Activated B cell treated with CpG ODN at 0.5 μM for 24 hours (primary cell): ENCODE measurements around the gene BTNL2. TPM values are rescaled to one million over a fixed set of nuclear protein-coding genes. Genes with fewer than 3 reads are reported as not detected.

Experiments
- ATAC-seq: fragments of 200-7000 bp; cut with Tn5 transposase; one replicate; pipeline ENCODE4 v1.10.0; 2021; ENCODE audit warnings: low read depth, mild to moderate bottlenecking, moderate library complexity
- CTCF ChIA-PET: fragments of 350-600 bp; sonication (Branson Sonifier 250); formaldehyde crosslinking; loops from one replicate; lab custom pipeline; 2021; ENCODE audit warnings: antibody characterized with exemption; lab: Charles Lee
- POLR2A ChIA-PET: fragments of 350-600 bp; sonication (Branson Sonifier 250); formaldehyde crosslinking; loops from one replicate; lab custom pipeline; 2021; ENCODE audit warnings: antibody characterized with exemption; lab: Charles Lee
- DNase-seq: peaks from one replicate; pipeline ENCODE4 v3.0.0; 2022
- H3K27ac Mint-ChIP-seq: one replicate; pipeline ENCODE4 v1.8.0; 2020; ENCODE audit warnings: mixed read lengths
- H3K27me3 Mint-ChIP-seq: one replicate; pipeline ENCODE4 v1.8.0; 2021; ENCODE audit warnings: mixed read lengths
- H3K36me3 Mint-ChIP-seq: one replicate; pipeline ENCODE4 v1.8.0; 2021; ENCODE audit warnings: low read depth, mixed read lengths
- H3K4me1 Mint-ChIP-seq: one replicate; pipeline ENCODE4 v1.8.0; 2021; ENCODE audit warnings: mixed read lengths
- H3K4me3 Mint-ChIP-seq: one replicate; pipeline ENCODE4 v1.8.0; 2020; ENCODE audit warnings: mild to moderate bottlenecking, mixed read lengths
- H3K9me3 Mint-ChIP-seq: one replicate; pipeline ENCODE4 v1.8.0; 2020; ENCODE audit warnings: mixed read lengths
- intact Hi-C: fragments of 100-400 bp; cut with micrococcal nuclease; formaldehyde crosslinking; loops from one replicate; pipeline ENCODE4 v1.15.1; 2024
- total RNA-seq: library from RNA; stranded (reverse); gene quantifications from 2 replicates; pipeline ENCODE4 v1.2.3, GENCODE V29; 2022
- TF ChIP-seq, protein P1 (sequence below): fragments of 200-600 bp; IDR thresholded peaks from one replicate; pipeline ENCODE4 v1.8.0; 2022; ENCODE audit warnings: antibody characterized with exemption, mild to moderate bottlenecking

Gene BTNL2
- total RNA-seq, 1 donor from 2014 or later: not detected

DNA sequence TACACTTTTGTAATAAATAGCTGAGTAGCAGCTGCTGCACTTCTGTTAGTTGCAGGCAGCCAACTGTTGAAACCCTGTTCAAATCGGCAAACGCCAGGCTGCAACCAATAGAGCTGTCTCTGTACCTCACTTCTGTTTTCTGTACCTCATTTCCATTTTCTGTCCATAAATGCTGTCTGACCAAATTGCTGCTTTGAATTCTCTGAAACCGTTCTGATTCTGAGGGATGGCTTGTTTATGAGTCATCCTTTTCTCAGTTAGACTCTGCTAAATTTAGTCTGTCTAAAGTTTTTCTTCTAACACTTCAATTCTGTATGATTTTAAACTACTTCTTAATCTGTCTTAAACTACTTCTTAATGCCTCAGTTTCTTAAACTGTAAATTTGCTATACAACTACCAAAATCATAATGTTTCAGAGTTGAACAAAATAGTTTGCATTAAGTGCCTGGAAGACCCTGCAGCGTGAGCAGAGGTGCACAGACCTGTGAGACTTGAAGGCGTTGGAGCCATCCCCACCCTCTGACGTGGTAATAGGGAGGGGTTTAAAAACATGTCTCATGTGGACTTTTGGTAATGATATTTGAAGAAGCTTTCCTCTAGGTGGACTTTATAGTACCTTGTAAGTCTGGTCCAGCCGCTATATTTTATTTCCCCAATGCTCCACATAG is 9.6 kb downstream of the BTNL2 start:
- no peaks in the 10 kb centered on the region for H3K36me3 Mint-ChIP-seq

DNA sequence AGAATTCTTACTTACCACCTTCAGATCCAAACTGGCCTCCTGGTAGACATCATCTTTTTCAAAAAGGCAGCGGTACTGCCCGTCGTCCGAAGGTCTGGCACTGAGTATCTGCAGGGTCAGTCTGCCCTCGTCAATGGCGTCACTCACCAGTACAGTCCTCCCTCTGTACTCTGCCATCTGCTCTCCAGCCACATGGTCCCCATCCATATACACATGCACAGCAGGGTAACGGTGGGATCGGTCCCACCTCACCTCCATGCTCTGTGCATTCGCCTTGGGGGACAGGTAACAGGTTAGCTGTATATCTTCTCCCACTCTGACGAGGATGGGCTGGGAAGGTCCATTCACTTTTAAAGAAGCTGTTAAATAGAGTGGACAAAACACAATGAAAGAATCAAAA is 11.0 kb downstream of the BTNL2 start:
- no peak for DNase-seq
- POLR2A ChIA-PET: interaction anchor here (1.5 kb wide), 1 partner anchor 125 kb away, joined by 3 read pairs; no protein-coding TSS in a partner anchor
- no peak overlapping the region for H3K4me3 Mint-ChIP-seq
- peaks cover 18% of the 10 kb centered on the region for H3K4me1 Mint-ChIP-seq
- intact Hi-C loops: no loop called here
- no peak overlapping the region for H3K27ac Mint-ChIP-seq
- no peaks in the 10 kb centered on the region for H3K9me3 Mint-ChIP-seq
- TF ChIP-seq, protein P1, sequence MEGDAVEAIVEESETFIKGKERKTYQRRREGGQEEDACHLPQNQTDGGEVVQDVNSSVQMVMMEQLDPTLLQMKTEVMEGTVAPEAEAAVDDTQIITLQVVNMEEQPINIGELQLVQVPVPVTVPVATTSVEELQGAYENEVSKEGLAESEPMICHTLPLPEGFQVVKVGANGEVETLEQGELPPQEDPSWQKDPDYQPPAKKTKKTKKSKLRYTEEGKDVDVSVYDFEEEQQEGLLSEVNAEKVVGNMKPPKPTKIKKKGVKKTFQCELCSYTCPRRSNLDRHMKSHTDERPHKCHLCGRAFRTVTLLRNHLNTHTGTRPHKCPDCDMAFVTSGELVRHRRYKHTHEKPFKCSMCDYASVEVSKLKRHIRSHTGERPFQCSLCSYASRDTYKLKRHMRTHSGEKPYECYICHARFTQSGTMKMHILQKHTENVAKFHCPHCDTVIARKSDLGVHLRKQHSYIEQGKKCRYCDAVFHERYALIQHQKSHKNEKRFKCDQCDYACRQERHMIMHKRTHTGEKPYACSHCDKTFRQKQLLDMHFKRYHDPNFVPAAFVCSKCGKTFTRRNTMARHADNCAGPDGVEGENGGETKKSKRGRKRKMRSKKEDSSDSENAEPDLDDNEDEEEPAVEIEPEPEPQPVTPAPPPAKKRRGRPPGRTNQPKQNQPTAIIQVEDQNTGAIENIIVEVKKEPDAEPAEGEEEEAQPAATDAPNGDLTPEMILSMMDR: no peak
- H3K27me3 Mint-ChIP-seq: no peaks in the 10 kb centered on the region
- no peak for ATAC-seq
- H3K36me3 Mint-ChIP-seq: no peaks in the 10 kb centered on the region
- CTCF ChIA-PET: no interaction called here

More for the DNA sequence above, 9.6 kb downstream of the BTNL2 start:
- ChIA-PET POLR2A (interaction anchor here (1.0 to 1.5 kb wide), 4 partner anchors 126 to 207 kb away, joined by 3 to 9 read pairs (median 4); no protein-coding TSS in a partner anchor), CTCF (interaction anchor here (1.3 to 3.3 kb wide), 2 partner anchors 16 to 21 kb away, joined by 3 to 13 read pairs; no protein-coding TSS in a partner anchor)
- Mint-ChIP-seq H3K4me3 (peak overlapping the region; percentile 66), H3K27me3 (no peaks in the 10 kb centered on the region), H3K9me3 (no peaks in the 10 kb centered on the region), H3K27ac (peak overlapping the region; percentile 81), H3K4me1 (peaks cover 18% of the 10 kb centered on the region)
- TF ChIP-seq, protein P1: no peak
- intact Hi-C loops: loop anchor here (1.0 kb wide), 1 partner anchor 16 kb away; no protein-coding TSS in a partner anchor
- ATAC-seq (peak; percentile 90), DNase-seq (no peak)

DNA sequence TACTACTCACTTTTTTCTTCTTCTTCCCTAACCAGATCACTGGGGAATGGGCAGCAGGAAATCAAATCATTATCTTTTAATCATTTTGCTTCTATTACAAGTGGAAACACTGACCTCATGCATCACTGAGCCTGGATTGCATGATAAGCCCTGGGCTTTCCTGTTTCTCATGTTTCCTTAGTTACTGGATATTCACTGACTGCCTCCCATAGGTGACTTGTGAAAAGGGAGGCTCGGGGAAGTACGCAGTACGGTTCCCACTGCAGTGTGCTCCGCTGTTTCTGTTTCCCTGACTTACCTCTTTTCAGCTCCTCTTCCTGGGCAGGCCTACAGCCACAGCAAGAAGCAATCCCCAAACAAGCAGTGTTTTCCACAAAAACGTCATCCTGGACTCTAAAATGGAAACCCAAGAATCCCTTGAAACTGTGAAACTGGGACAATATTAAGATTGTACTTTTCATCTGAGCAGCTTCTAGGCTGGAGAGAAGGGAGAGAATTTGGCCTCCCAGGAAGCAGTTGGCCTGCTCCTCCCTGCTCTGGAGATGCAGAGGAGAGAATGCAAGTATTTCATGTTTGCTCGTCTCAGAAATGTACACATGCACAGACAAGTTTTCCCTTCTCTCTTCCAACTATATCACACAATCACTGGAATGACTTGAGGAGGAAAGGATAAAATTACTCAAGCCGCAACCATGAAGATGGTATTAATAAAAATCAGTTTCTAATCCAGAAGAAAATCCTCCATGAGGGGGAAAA is 13.1 kb downstream of the BTNL2 start:
- DNase-seq: no peak

DNA sequence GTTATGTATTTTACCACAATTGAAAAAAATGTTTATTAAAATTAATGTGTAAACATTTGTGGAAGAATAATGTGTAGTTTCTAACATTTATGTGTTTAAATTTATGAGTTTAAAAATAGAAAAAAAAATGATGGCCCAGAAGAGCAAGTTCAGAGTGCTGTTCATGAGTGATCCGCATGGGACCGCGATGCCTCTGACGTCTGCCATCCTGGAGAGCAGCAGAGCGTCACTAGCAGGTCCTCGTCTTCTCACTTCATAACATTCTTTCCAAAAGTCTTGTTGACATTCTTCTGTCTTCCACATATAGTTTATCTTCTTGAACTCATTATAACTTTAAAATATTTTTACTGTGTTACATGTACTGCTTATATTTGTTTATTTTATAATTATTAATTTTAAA is 15.5 kb downstream of the BTNL2 start:
- no peak for DNase-seq
- Mint-ChIP-seq H3K9me3 (no peaks in the 10 kb centered on the region), H3K27ac (no peak overlapping the region), H3K4me1 (peaks cover 15% of the 10 kb centered on the region), H3K4me3 (no peak overlapping the region), H3K36me3 (no peaks in the 10 kb centered on the region), H3K27me3 (no peaks in the 10 kb centered on the region)
- TF ChIP-seq, protein P1: no peak
- intact Hi-C loops: no loop called here
- ChIA-PET CTCF (no interaction called here), POLR2A (no interaction called here)
- no peak for ATAC-seq

More for the DNA sequence above, 13.1 kb downstream of the BTNL2 start:
- no peak for ATAC-seq
- Mint-ChIP-seq H3K9me3 (no peaks in the 10 kb centered on the region), H3K36me3 (no peaks in the 10 kb centered on the region), H3K4me3 (no peak overlapping the region), H3K4me1 (peaks cover 16% of the 10 kb centered on the region), H3K27ac (no peak overlapping the region), H3K27me3 (no peaks in the 10 kb centered on the region)
- TF ChIP-seq, protein P1: no peak
- intact Hi-C loops: no loop called here
- ChIA-PET CTCF (no interaction called here), POLR2A (no interaction called here)
